Esophagus muscularis mucosa (tissue), 4 donors: ENCODE measurements around the gene REG4. TPM values are rescaled to one million over a fixed set of nuclear protein-coding genes. Genes with fewer than 3 reads are reported as not detected.
A peak's percentile ranks its signal among the peaks of the same experiment; 100 is the strongest.
"Not testable (repeated sequence)": the region's sequence is repeated elsewhere in the genome, so short reads cannot be mapped to it uniquely, and the experiment has no call there.

ENCODE experiments used
- DNase-seq: peaks from one replicate; pipeline ENCODE4 v3.0.0-alpha.2; 2017; ENCODE audit errors: extremely low spot score
- H3K27ac ChIP-seq, 4 donors: fragments of 200-600 bp; sonication (generic); replicated peaks in 1 of 4; 1 replicate in 3 of 4; 2 replicates in 1 of 4; pipeline ENCODE4 v1.5.1; 2016 to 2019; ENCODE audit warnings: mild to moderate bottlenecking in 1 of 4
- H3K27me3 ChIP-seq, 4 donors: fragments of 200-600 bp; sonication (generic); one replicate each; pipeline versions ENCODE4 v1.5.1 to v1.6.0; 2016 to 2019
- H3K36me3 ChIP-seq, 4 donors: fragments of 200-600 bp; sonication (generic); one replicate each; pipeline ENCODE4 v1.5.1; 2016 to 2019
- H3K4me1 ChIP-seq, 4 donors: fragments of 200-600 bp; sonication (generic); one replicate each; pipeline ENCODE4 v1.5.1; 2016 to 2019
- H3K4me3 ChIP-seq, 4 donors: fragments of 200-600 bp; sonication (generic); 1 replicate in 2 of 4; 2 replicates in 2 of 4; pipeline ENCODE4 v1.5.1; 2016 to 2019; ENCODE audit warnings: mild to moderate bottlenecking in 4 of 4, moderate library complexity in 1 of 4
- H3K9me3 ChIP-seq, 4 donors: fragments of 200-600 bp; sonication (generic); 1 replicate in 3 of 4; 2 replicates in 1 of 4; pipeline ENCODE4 v1.5.1; 2016 to 2019
- CTCF ChIP-seq, 3 experiments: fragments of 200-600 bp in 2 of 3; fragments of 450-650 bp in 1 of 3; sonication (generic) in 2 of 3; IDR thresholded peaks; one replicate each; pipeline ENCODE4 v1.5.1; 2017 to 2019; ENCODE audit warnings: antibody characterized with exemption in 3 of 3, mild to moderate bottlenecking in 2 of 3, moderate library complexity in 1 of 3
- EP300 ChIP-seq: sonication (generic); formaldehyde crosslinking; IDR thresholded peaks from one replicate; pipeline ENCODE4 v1.6.1; 2017; ENCODE audit warnings: antibody characterized with exemption
- POLR2A ChIP-seq: fragments of 450-650 bp; IDR thresholded peaks from one replicate; pipeline ENCODE4 v1.6.1; 2017; ENCODE audit warnings: antibody characterized with exemption, moderate library complexity, mild to moderate bottlenecking, low read depth
- POLR2AphosphoS5 ChIP-seq, 2 donors: sonication (generic); formaldehyde crosslinking; IDR thresholded peaks; one replicate each; pipeline ENCODE4 v1.6.1; 2017; ENCODE audit warnings: antibody characterized with exemption in 2 of 2
- WGBS: methylation state at CpG from one replicate; pipeline ENCODE4 v1.1.5; 2018; 5-methylcytosine and 5-hydroxymethylcytosine counted together
- intact Hi-C: fragments of 100-400 bp; cut with DNase I; formaldehyde crosslinking; loops from one replicate; pipeline ENCODE4 v1.15.1; 2023
- total RNA-seq, 4 donors: library from RNA; depleted of rRNA; stranded (reverse); fragments of >200 nt; gene quantifications; one replicate each; pipeline versions ENCODE4 v1.1.0 to v1.2.1, GENCODE V29; 2016

REG4 gene
- total RNA-seq, 4 donors from 2014 or later: not detected

- TF ChIP-seq EP300 (no peak), POLR2A (no peak), POLR2AphosphoS5 (IDR thresholded peaks at IDR 0.05) (no peak), CTCF (IDR thresholded peaks at IDR 0.05) (no peak)
- WGBS: 59% methylated on average over 9 of the region's 9 CpGs
- DNase-seq: peak; percentile 17
- H3K9me3 ChIP-seq: no peaks in the 10 kb centered on the region
- intact Hi-C loops: no loop called here
- H3K27ac ChIP-seq: no peak overlapping the region
- no peaks in the 10 kb centered on the region for H3K27me3 ChIP-seq
- H3K4me1 ChIP-seq: peaks cover 0 to 39% (median 23%) of the 10 kb centered on the region in 4 donors
- no peak overlapping the region for H3K4me3 ChIP-seq
- no peaks in the 10 kb centered on the region for H3K36me3 ChIP-seq
Observed at GRCh38 chr1:119790451-119791198, 20.6 kb downstream of the REG4 start.

- Histone ChIP-seq H3K27me3 (no peaks in the 10 kb centered on the region), H3K4me3 (no peak overlapping the region), H3K36me3 (no peaks in the 10 kb centered on the region), H3K4me1 (peaks cover 0 to 31% (median 5%) of the 10 kb centered on the region in 4 donors), H3K27ac (no peak overlapping the region), H3K9me3 (no peaks in the 10 kb centered on the region)
- no peak for TF ChIP-seq POLR2AphosphoS5 (IDR thresholded peaks at IDR 0.05)
- TF ChIP-seq EP300: no peak
- no peak for TF ChIP-seq CTCF (IDR thresholded peaks at IDR 0.05)
- no peak for TF ChIP-seq POLR2A
- intact Hi-C loops: no loop called here
- peak; percentile 10 for DNase-seq
- 35% methylated on average over 2 of the region's 2 CpGs for WGBS
Observed at GRCh38 chr1:119787776-119788175, 23.5 kb downstream of the REG4 start.

GRCh38 chr1:119786473-119787050 is 24.7 kb downstream of the REG4 start:
- H3K27me3 ChIP-seq, H3K27ac ChIP-seq, H3K36me3 ChIP-seq, H3K4me3 ChIP-seq, intact Hi-C loops, H3K9me3 ChIP-seq: not testable (repeated sequence)
- WGBS: 61% methylated on average over 4 of the region's 4 CpGs
- H3K4me1 ChIP-seq: peaks cover 0 to 31% (median 5%) of the 10 kb centered on the region in 4 donors
- peak; percentile 19 for DNase-seq

GRCh38 chr1:119786046-119786445 is 25.2 kb downstream of the REG4 start:
- intact Hi-C loops, H3K9me3 ChIP-seq, H3K27me3 ChIP-seq, H3K27ac ChIP-seq, H3K4me3 ChIP-seq, H3K36me3 ChIP-seq: not testable (repeated sequence)
- peaks cover 0 to 31% (median 5%) of the 10 kb centered on the region in 4 donors for H3K4me1 ChIP-seq
- peak; percentile 19 for DNase-seq
- WGBS: 64% methylated on average over 7 of the region's 7 CpGs

GRCh38 chr1:119784191-119784781 is 27.0 kb downstream of the REG4 start:
- no peaks in the 10 kb centered on the region for H3K27me3 ChIP-seq
- H3K4me3 ChIP-seq: no peak overlapping the region
- H3K36me3 ChIP-seq: no peaks in the 10 kb centered on the region
- TF ChIP-seq POLR2AphosphoS5 (IDR thresholded peaks at IDR 0.05) (peak in 1 of 2 donors; percentile 18), CTCF (IDR thresholded peaks at IDR 0.05) (no peak)
- intact Hi-C loops: no loop called here
- peak; percentile 88 for DNase-seq
- H3K9me3 ChIP-seq: no peaks in the 10 kb centered on the region
- 62% methylated on average over 3 of the region's 3 CpGs for WGBS
- H3K27ac ChIP-seq: peak overlapping the region in 1 of 4 donors; percentile 13
- H3K4me1 ChIP-seq: peaks cover 0 to 41% (median 15%) of the 10 kb centered on the region in 4 donors
